Measurements from ENCODE around the gene KBTBD4. TPM values are rescaled to one million over a fixed set of nuclear protein-coding genes. Genes with fewer than 3 reads are reported as not detected.

Gene KBTBD4
- total and polyA plus RNA-seq, 2 of the 13 experiments (the other 11 are each of a cell fraction or from before 2014, with no cell fraction given) = 8.5 to 12.8 TPM

- TF ChIP-seq ZSCAN30 (CRISPR knock-in tag; IDR thresholded peaks at IDR 0.05) (no peak), HCFC1 (IDR thresholded peaks at IDR 0.05; ENCODE audit: low read depth, low read length) (no peak)
Measured at GRCh38 chr11:47536915-47537314, 41.9 kb downstream of the KBTBD4 start (continued).

GRCh38 chr11:47534704-47535251 is 44.0 kb downstream of the KBTBD4 start:
- DNase-seq (ENCODE audit: low spot score) = no peak
- Histone ChIP-seq H3K79me2 (ENCODE audit: insufficient read depth, low read length) (peaks cover 93% of the 10 kb centered on the region), H2AFZ (ENCODE audit: low read length) (no peak overlapping the region), H3K9me3 (ENCODE audit: low read length) (no peaks in the 10 kb centered on the region), H3K27me3 (ENCODE audit: control insufficient read depth in 1 of 2, insufficient read depth in 2 of 2, low read length in 2 of 2) (no peaks in the 10 kb centered on the region), H3K4me1 (ENCODE audit: insufficient read depth, low read length) (peaks cover 30% of the 10 kb centered on the region), H3K9ac (ENCODE audit: insufficient read depth, low read depth, low read length) (no peak overlapping the region), H4K20me1 (ENCODE audit: insufficient read depth, low read length) (peaks cover 54% of the 10 kb centered on the region), H3K4me3 (replicated peaks in 1 of 3; ENCODE audit: insufficient read depth in 1 of 3, low read depth in 2 of 3, low read length in 3 of 3) (no peak overlapping the region), H3K27ac (ENCODE audit: extremely low read length, insufficient read depth, low read length) (no peak overlapping the region), H3K4me2 (ENCODE audit: low read depth, low read length) (no peak overlapping the region), H3K36me3 (replicated peaks in 1 of 2; ENCODE audit: control insufficient read depth in 1 of 2, insufficient read depth in 2 of 2, low read length in 2 of 2) (peaks cover 2% of the 10 kb centered on the region in 2 experiments; a peak in 1 of 5 replicates)
- in situ Hi-C loops (cut with HindIII; ENCODE audit: extremely low pct_ligation_motif_present, low pct_unique_long_range_greater_than_20kb) = no loop called here
- no peak for ATAC-seq
- ChIA-PET POLR2A (interaction anchor here (1.1 kb wide), 1 partner anchor 53 kb away, joined by 3 read pairs; no protein-coding TSS in a partner anchor), CTCF (ENCODE audit: low intra/inter-chr PET ratio, low total read pairs) (no interaction called here)
- WGBS (ENCODE audit: low lambda C conversion rate) = 94% methylated on average over 4 of the region's 4 CpGs
- no TSS peak for BruUV-seq (replicated peaks)
- FAIRE-seq = no peak
- intact Hi-C loops (cut with micrococcal nuclease; ENCODE audit: unreplicated experiment) = no loop called here
- TF ChIP-seq AKAP8 (CRISPR knock-in tag; IDR thresholded peaks at IDR 0.05) (no peak), ZNF724P (CRISPR knock-in tag; IDR thresholded peaks at IDR 0.05; ENCODE audit: borderline replicate concordance) (no peak), ZNF589 (CRISPR knock-in tag; conservative IDR thresholded peaks at IDR 0.05) (no peak), ZNF530 (CRISPR knock-in tag; IDR thresholded peaks at IDR 0.05; ENCODE audit: low read depth) (no peak), ZBTB43 (CRISPR knock-in tag; conservative IDR thresholded peaks at IDR 0.05) (no peak), ZNF687 (CRISPR knock-in tag; IDR thresholded peaks at IDR 0.05) (no peak), SRSF1 (optimal IDR thresholded peaks at IDR 0.05; ENCODE audit: low read depth, low read length) (no peak), ZBTB20 (CRISPR knock-in tag; IDR thresholded peaks at IDR 0.05; ENCODE audit: borderline replicate concordance, low read depth) (no peak), ZNF280B (CRISPR knock-in tag; IDR thresholded peaks at IDR 0.05; ENCODE audit: borderline replicate concordance) (no peak), ZNF280D (CRISPR knock-in tag; IDR thresholded peaks at IDR 0.05) (no peak)
